ENCODE data around the gene RUNDC3A. TPM values are rescaled to one million over a fixed set of nuclear protein-coding genes. Genes with fewer than 3 reads are reported as not detected.

Gene RUNDC3A
- total and polyA plus RNA-seq, 2 of the 13 experiments (the other 11 are each of a cell fraction or from before 2014, with no cell fraction given): 0.25 TPM; not detected in 1

GRCh38 chr17:44367231-44367979 lies 59.0 kb downstream of the RUNDC3A start (continued):
- peak; percentile 77 for TF ChIP-seq ZNF281 (CRISPR knock-in tag; IDR thresholded peaks at IDR 0.05; ENCODE audit: borderline replicate concordance)
- TF ChIP-seq CHD4 (IDR thresholded peaks at IDR 0.05; ENCODE audit: borderline replicate concordance, low read length): 0 out of 2 replicates have a peak, but pooled peaks have one; percentile 38
- no peak for TF ChIP-seq FOXC1 (CRISPR knock-in tag; IDR thresholded peaks at IDR 0.05; ENCODE audit: borderline replicate concordance)
- no peak for TF ChIP-seq POLR2AphosphoS2 (IDR thresholded peaks at IDR 0.05; ENCODE audit: low read depth, low read length)
- 0 out of 2 replicates have a peak, but pooled peaks have one; percentile 21 for TF ChIP-seq MAX (IDR thresholded peaks at IDR 0.05)
- 0 out of 2 replicates have a peak, but pooled peaks have one; percentile 15 for TF ChIP-seq HNF4G (IDR thresholded peaks at IDR 0.05; ENCODE audit: borderline replicate concordance, low read depth, low read length)
- TF ChIP-seq HNF4G (CRISPR knock-in tag; IDR thresholded peaks at IDR 0.05; ENCODE audit: borderline replicate concordance, low read depth): no peak

Small RNA genes within 50 kb of the gene (small RNA-seq; reads per million reads assigned to genes)
- 0 reads per million in 3 experiments for gene RF00012 (ENCODE audit: insufficient read depth in 2 of 3, insufficient read length in 3 of 3, low read depth in 2 of 3, low replicate concordance in 1 of 3)
- 0 to 0.33 (median 0) reads per million in 3 experiments for gene RN7SL507P (ENCODE audit: insufficient read depth in 2 of 3, insufficient read length in 3 of 3, low read depth in 2 of 3, low replicate concordance in 1 of 3)
- 0 reads per million in 3 experiments for gene RNU6-453P (ENCODE audit: insufficient read depth in 2 of 3, insufficient read length in 3 of 3, low read depth in 2 of 3, low replicate concordance in 1 of 3)

Other genes starting within 250 kb of the RUNDC3A start
- gene LSM12, start 241.9 kb upstream of the RUNDC3A start, total RNA-seq (2016; rRNA removed; fragmentation: Illumina TruSeq; extraction: Trizol): 52.8 and 58.4 TPM in 2 replicates
- gene LSM12, start 241.9 kb upstream of the RUNDC3A start, polyA plus RNA-seq (2011; rRNA removed): 43.3 and 55.7 TPM in 2 replicates
- gene G6PC3, start 237.9 kb upstream of the RUNDC3A start, total RNA-seq (2016; rRNA removed; fragmentation: Illumina TruSeq; extraction: Trizol): 18.8 and 38.5 TPM in 2 replicates
- 75.8 and 76.1 TPM in 2 replicates for gene G6PC3, start 237.9 kb upstream of the RUNDC3A start, polyA plus RNA-seq (2011; rRNA removed)
- 34.0 and 46.4 TPM in 2 replicates for gene HDAC5, start 185.0 kb upstream of the RUNDC3A start, total RNA-seq (2016; rRNA removed; fragmentation: Illumina TruSeq; extraction: Trizol)
- gene HDAC5, start 185.0 kb upstream of the RUNDC3A start, polyA plus RNA-seq (2011; rRNA removed): 85.4 and 140 TPM in 2 replicates
- gene HROB, start 166.7 kb upstream of the RUNDC3A start, total RNA-seq (2016; rRNA removed; fragmentation: Illumina TruSeq; extraction: Trizol): 6.7 and 7.1 TPM in 2 replicates
- gene HROB, start 166.7 kb upstream of the RUNDC3A start, polyA plus RNA-seq (2011; rRNA removed): 5.0 and 6.1 TPM in 2 replicates
- gene ASB16, start 137.9 kb upstream of the RUNDC3A start, total RNA-seq (2016; rRNA removed; fragmentation: Illumina TruSeq; extraction: Trizol): 0.07 TPM in 1 of 2 replicates, not detected in the other
- 0.05 TPM in 1 of 2 replicates, not detected in the other for gene ASB16, start 137.9 kb upstream of the RUNDC3A start, polyA plus RNA-seq (2011; rRNA removed)
- 18.7 and 26.9 TPM in 2 replicates for gene TMUB2, start 121.6 kb upstream of the RUNDC3A start, total RNA-seq (2016; rRNA removed; fragmentation: Illumina TruSeq; extraction: Trizol)
- gene TMUB2, start 121.6 kb upstream of the RUNDC3A start, polyA plus RNA-seq (2011; rRNA removed): 50.8 and 55.5 TPM in 2 replicates
- 45.7 and 59.1 TPM in 2 replicates for gene ATXN7L3, start 108.7 kb upstream of the RUNDC3A start, total RNA-seq (2016; rRNA removed; fragmentation: Illumina TruSeq; extraction: Trizol)
- gene ATXN7L3, start 108.7 kb upstream of the RUNDC3A start, polyA plus RNA-seq (2011; rRNA removed): 44.5 and 49.3 TPM in 2 replicates
- gene UBTF, start 88.9 kb upstream of the RUNDC3A start, total RNA-seq (2016; rRNA removed; fragmentation: Illumina TruSeq; extraction: Trizol): 52.1 and 60.9 TPM in 2 replicates
- 15.2 and 16.1 TPM in 2 replicates for gene UBTF, start 88.9 kb upstream of the RUNDC3A start, polyA plus RNA-seq (2011; rRNA removed)
- not detected in 2 replicates for gene SLC4A1, start 40.5 kb upstream of the RUNDC3A start, total RNA-seq (2016; rRNA removed; fragmentation: Illumina TruSeq; extraction: Trizol)
- gene SLC4A1, start 40.5 kb upstream of the RUNDC3A start, polyA plus RNA-seq (2011; rRNA removed): 0.01 TPM in 1 of 2 replicates, not detected in the other
- 119 and 151 TPM in 2 replicates for gene SLC25A39, start 16.2 kb downstream of the RUNDC3A start, total RNA-seq (2016; rRNA removed; fragmentation: Illumina TruSeq; extraction: Trizol)
- gene SLC25A39, start 16.2 kb downstream of the RUNDC3A start, polyA plus RNA-seq (2011; rRNA removed): 144 and 164 TPM in 2 replicates
- 41.2 and 86.6 TPM in 2 replicates for gene GRN, start 36.7 kb downstream of the RUNDC3A start, total RNA-seq (2016; rRNA removed; fragmentation: Illumina TruSeq; extraction: Trizol)
- gene GRN, start 36.7 kb downstream of the RUNDC3A start, polyA plus RNA-seq (2011; rRNA removed): 143 and 195 TPM in 2 replicates
- 1.0 and 1.8 TPM in 2 replicates for gene FAM171A2, start 55.3 kb downstream of the RUNDC3A start, total RNA-seq (2016; rRNA removed; fragmentation: Illumina TruSeq; extraction: Trizol)
- 3.6 and 5.8 TPM in 2 replicates for gene FAM171A2, start 55.3 kb downstream of the RUNDC3A start, polyA plus RNA-seq (2011; rRNA removed)
- gene ITGA2B, start 81.0 kb downstream of the RUNDC3A start, total RNA-seq (2016; rRNA removed; fragmentation: Illumina TruSeq; extraction: Trizol): 0.38 and 0.41 TPM in 2 replicates
- 1.1 and 1.9 TPM in 2 replicates for gene ITGA2B, start 81.0 kb downstream of the RUNDC3A start, polyA plus RNA-seq (2011; rRNA removed)
- gene GPATCH8, start 194.8 kb downstream of the RUNDC3A start, total RNA-seq (2016; rRNA removed; fragmentation: Illumina TruSeq; extraction: Trizol): 21.5 and 37.7 TPM in 2 replicates
- 19.8 and 20.7 TPM in 2 replicates for gene GPATCH8, start 194.8 kb downstream of the RUNDC3A start, polyA plus RNA-seq (2011; rRNA removed)
- gene FZD2, start 248.9 kb downstream of the RUNDC3A start, total RNA-seq (2016; rRNA removed; fragmentation: Illumina TruSeq; extraction: Trizol): 0.13 TPM in 1 of 2 replicates, not detected in the other
- gene FZD2, start 248.9 kb downstream of the RUNDC3A start, polyA plus RNA-seq (2011; rRNA removed): 0.07 and 0.10 TPM in 2 replicates